ENCODE results near the gene VANGL2. TPM values are rescaled to one million over a fixed set of nuclear protein-coding genes. Genes with fewer than 3 reads are reported as not detected.

The VANGL2 gene
- total and polyA plus RNA-seq, 2 of the 4 experiments (the other 2 are of a cell fraction), result 0.36 to 3.6 TPM

DNA sequence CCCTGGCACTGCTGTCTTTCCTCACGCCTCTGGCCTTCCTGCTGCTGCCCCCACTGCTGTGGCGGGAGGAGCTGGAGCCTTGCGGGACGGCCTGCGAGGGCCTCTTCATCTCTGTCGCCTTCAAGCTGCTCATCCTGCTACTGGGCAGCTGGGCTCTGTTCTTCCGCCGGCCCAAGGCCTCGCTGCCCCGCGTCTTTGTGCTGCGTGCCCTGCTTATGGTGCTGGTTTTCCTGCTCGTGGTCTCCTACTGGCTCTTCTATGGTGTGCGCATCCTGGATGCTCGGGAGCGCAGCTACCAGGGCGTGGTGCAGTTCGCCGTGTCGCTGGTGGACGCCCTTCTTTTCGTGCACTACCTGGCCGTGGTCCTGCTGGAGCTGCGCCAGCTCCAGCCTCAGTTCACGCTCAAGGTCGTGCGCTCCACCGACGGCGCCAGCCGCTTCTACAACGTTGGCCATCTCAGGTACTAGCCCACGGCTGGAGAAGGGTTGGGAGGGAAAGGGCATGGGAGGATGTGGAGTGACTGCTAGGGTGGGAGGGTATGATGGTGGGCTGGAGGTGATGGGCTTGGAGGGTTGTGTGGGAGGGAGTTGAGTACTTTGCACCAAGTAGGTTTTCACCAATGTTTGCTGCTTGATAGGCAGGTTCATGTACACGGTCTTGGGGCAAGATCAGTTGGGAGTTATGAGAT lies 18.9 kb downstream of the VANGL2 start:
- Histone ChIP-seq H3K18ac (ENCODE audit: low read depth, low read length) (no peak overlapping the region), H4K91ac (ENCODE audit: insufficient read depth, low read depth, low read length) (no peak overlapping the region), H2AK9ac (replicated peaks; ENCODE audit: low read depth, low read length, poor library complexity) (no peak overlapping the region), H2BK120ac (ENCODE audit: low read depth, low read length) (no peak overlapping the region), H3K9me1 (ENCODE audit: insufficient read depth, low read length) (no peaks in the 10 kb centered on the region), H3K14ac (replicated peaks; ENCODE audit: low read depth, low read length) (no peak overlapping the region), H3K9ac (ENCODE audit: low read depth, low read length) (no peak overlapping the region), H3K79me1 (ENCODE audit: low read depth in 1 of 2, low read length in 2 of 2) (no peaks in the 10 kb centered on the region), H3K9me3 (ENCODE audit: control insufficient read depth, insufficient read depth, low read length) (no peaks in the 10 kb centered on the region), H3K36me3 (ENCODE audit: control insufficient read depth, insufficient read depth, low read length) (peaks cover 4% of the 10 kb centered on the region; the same call in 1 of the 2 replicates), H3K23ac (ENCODE audit: low read depth, low read length) (no peak overlapping the region), H3K4ac (ENCODE audit: low read depth, low read length) (no peak overlapping the region), H3K4me3 (ENCODE audit: insufficient read depth, low read depth, low read length) (no peak overlapping the region), H2AK5ac (ENCODE audit: low read depth, low read length) (no peak overlapping the region), H4K8ac (ENCODE audit: low read depth in 2 of 2, low read length in 2 of 2) (no peak overlapping the region), H3K4me2 (ENCODE audit: low read depth, low read length) (no peak overlapping the region), H3K56ac (ENCODE audit: extremely low read depth, insufficient read depth, low read length) (no peak overlapping the region), H2BK20ac (ENCODE audit: low read depth, low read length) (no peak overlapping the region), H3K4me1 (ENCODE audit: control insufficient read depth, insufficient read depth, low read length) (no peaks in the 10 kb centered on the region), H2BK5ac (ENCODE audit: low read depth, low read length, poor library complexity, severe bottlenecking) (no peak overlapping the region), H3K27ac (ENCODE audit: insufficient read depth, low read length) (no peak overlapping the region), H2AFZ (replicated peaks; ENCODE audit: low read length, poor library complexity) (no peak overlapping the region), H3K27me3 (ENCODE audit: control insufficient read depth, insufficient read depth, low read length) (no peaks in the 10 kb centered on the region), H4K20me1 (ENCODE audit: insufficient read depth, low read length) (no peaks in the 10 kb centered on the region; the same call in 1 of the 2 replicates), H4K5ac (ENCODE audit: low read depth, low read length) (no peak overlapping the region), H2BK15ac (ENCODE audit: low read depth, low read length) (no peak overlapping the region)
- ATAC-seq (ENCODE audit: low read depth) (no peak), DNase-seq (no peak)
- BruUV-seq (replicated peaks), result no TSS peak
- TF ChIP-seq RCOR1 (IDR thresholded peaks at IDR 0.05; ENCODE audit: insufficient replicate concordance, low read length), result no peak
- TF ChIP-seq RAD21 (IDR thresholded peaks at IDR 0.05; ENCODE audit: low read length), result no peak
- intact Hi-C loops (cut with micrococcal nuclease) (no loop called here), in situ Hi-C loops (cut with MboI; ENCODE audit: low sequenced_read_pairs) (no loop called here), dilution Hi-C loops (cut with HindIII; ENCODE audit: low sequenced_read_pairs, unreplicated experiment) (no loop called here)
- WGBS, 2 experiments (ENCODE audit: extremely low coverage in 2 of 2, insufficient read length in 1 of 2), result 91% methylated on average over 29 of the region's 34 CpGs; no CpG with 5 or more reads in 1 of the 2 experiments
- POLR2A ChIA-PET (ENCODE audit: unreplicated experiment), result no interaction called here
- CTCF ChIA-PET, result no interaction called here

Measured in IMR-90 (cell line).